ENCODE results near the gene PRR5. TPM values are rescaled to one million over a fixed set of nuclear protein-coding genes. Genes with fewer than 3 reads are reported as not detected.
A peak's percentile ranks its signal among the peaks of the same experiment; 100 is the strongest.

Gene PRR5
- total and polyA plus RNA-seq, 2 donors (not counting 1 experiment from before 2014, with no cell fraction given): 2.4 to 8.6 TPM

DNA sequence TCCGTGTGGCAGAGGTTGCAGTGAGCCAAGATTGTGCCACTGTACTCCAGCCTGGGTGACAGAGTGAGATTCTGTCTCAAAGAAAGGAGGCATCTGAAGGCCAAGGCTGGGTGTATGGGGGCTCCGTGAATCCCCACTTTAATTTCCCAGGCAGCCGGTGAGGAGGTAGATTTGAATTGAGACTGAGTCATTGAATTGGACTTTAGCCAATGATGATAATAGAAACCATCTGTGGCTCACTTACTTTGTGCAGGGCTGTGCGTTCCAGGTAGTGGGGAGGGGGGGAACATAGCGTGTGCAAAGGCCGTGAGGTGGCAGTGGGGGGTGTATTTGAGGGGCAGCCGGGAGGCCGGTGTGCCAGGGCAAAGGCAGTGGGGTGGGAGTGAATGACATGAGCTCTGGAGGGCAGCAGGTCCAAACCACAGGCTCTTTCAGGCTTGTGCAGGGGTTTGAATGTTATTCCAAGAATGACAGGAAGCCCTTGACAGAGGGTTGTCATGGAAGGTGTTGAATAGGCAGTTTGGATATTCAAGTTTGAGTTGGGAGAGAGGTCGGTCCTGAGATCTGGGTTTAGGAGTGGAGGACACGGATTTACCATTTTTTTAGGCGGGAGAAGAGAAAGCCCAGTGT is 56.5 kb downstream of the PRR5 start:
- H3K27ac ChIP-seq (ENCODE audit: insufficient read depth, low read length): no peak overlapping the region
- H3K36me3 ChIP-seq (ENCODE audit: control insufficient read depth, insufficient read depth, low read length): no peaks in the 10 kb centered on the region
- no peaks in the 10 kb centered on the region for H3K79me2 ChIP-seq (ENCODE audit: control insufficient read depth, insufficient read depth, low read length)
- no peaks in the 10 kb centered on the region for H3K4me1 ChIP-seq (ENCODE audit: control insufficient read depth, extremely low read depth, insufficient read depth, low read length)
- H3K4me3 ChIP-seq (replicated peaks in 1 of 4; ENCODE audit: control extremely low read depth in 1 of 4, insufficient read depth in 1 of 4, low read depth in 3 of 4, low read length in 4 of 4): no peak overlapping the region
- no peaks in the 10 kb centered on the region for H4K20me1 ChIP-seq (ENCODE audit: control insufficient read depth, extremely low read depth, insufficient read depth, low read length)
- H3K9me3 ChIP-seq (ENCODE audit: control insufficient read depth, insufficient read depth, low read depth, low read length): no peaks in the 10 kb centered on the region
- no peak overlapping the region for H2AFZ ChIP-seq (ENCODE audit: low read length)
- H3K9ac ChIP-seq (ENCODE audit: insufficient read depth, low read length): no peak overlapping the region
- H3K27me3 ChIP-seq (ENCODE audit: control insufficient read depth, insufficient read depth, low read length): peaks cover 9% of the 10 kb centered on the region
- TF ChIP-seq, protein P1, sequence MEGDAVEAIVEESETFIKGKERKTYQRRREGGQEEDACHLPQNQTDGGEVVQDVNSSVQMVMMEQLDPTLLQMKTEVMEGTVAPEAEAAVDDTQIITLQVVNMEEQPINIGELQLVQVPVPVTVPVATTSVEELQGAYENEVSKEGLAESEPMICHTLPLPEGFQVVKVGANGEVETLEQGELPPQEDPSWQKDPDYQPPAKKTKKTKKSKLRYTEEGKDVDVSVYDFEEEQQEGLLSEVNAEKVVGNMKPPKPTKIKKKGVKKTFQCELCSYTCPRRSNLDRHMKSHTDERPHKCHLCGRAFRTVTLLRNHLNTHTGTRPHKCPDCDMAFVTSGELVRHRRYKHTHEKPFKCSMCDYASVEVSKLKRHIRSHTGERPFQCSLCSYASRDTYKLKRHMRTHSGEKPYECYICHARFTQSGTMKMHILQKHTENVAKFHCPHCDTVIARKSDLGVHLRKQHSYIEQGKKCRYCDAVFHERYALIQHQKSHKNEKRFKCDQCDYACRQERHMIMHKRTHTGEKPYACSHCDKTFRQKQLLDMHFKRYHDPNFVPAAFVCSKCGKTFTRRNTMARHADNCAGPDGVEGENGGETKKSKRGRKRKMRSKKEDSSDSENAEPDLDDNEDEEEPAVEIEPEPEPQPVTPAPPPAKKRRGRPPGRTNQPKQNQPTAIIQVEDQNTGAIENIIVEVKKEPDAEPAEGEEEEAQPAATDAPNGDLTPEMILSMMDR (conservative IDR thresholded peaks at IDR 0.05 in 1 of 2, IDR thresholded peaks at IDR 0.05 in 1 of 2; ENCODE audit: low read depth in 1 of 2, low read length in 2 of 2): no peak
- no peak for TF ChIP-seq EZH2 (IDR thresholded peaks at IDR 0.05; ENCODE audit: low read length, missing control alignments)
- H3K4me2 ChIP-seq (ENCODE audit: extremely low read depth, insufficient read depth, low read length): no peak overlapping the region
- DNase-seq (ENCODE audit: low read depth in 2 of 2): peak; percentile 42 to 68

- Histone ChIP-seq H3K9ac (ENCODE audit: insufficient read depth, low read length) (no peak overlapping the region), H3K4me3 (replicated peaks in 1 of 4; ENCODE audit: control extremely low read depth in 1 of 4, insufficient read depth in 1 of 4, low read depth in 3 of 4, low read length in 4 of 4) (no peak overlapping the region), H4K20me1 (ENCODE audit: control insufficient read depth, extremely low read depth, insufficient read depth, low read length) (no peaks in the 10 kb centered on the region), H3K27ac (ENCODE audit: insufficient read depth, low read length) (no peak overlapping the region), H3K4me2 (ENCODE audit: extremely low read depth, insufficient read depth, low read length) (no peak overlapping the region), H3K79me2 (ENCODE audit: control insufficient read depth, insufficient read depth, low read length) (no peaks in the 10 kb centered on the region), H3K36me3 (ENCODE audit: control insufficient read depth, insufficient read depth, low read length) (no peaks in the 10 kb centered on the region), H3K9me3 (ENCODE audit: control insufficient read depth, insufficient read depth, low read depth, low read length) (no peaks in the 10 kb centered on the region), H3K27me3 (ENCODE audit: control insufficient read depth, insufficient read depth, low read length) (peaks cover 5% of the 10 kb centered on the region), H2AFZ (ENCODE audit: low read length) (no peak overlapping the region), H3K4me1 (ENCODE audit: control insufficient read depth, extremely low read depth, insufficient read depth, low read length) (no peaks in the 10 kb centered on the region)
- DNase-seq (ENCODE audit: low read depth in 2 of 2): no peak
- no peak for TF ChIP-seq EZH2 (IDR thresholded peaks at IDR 0.05; ENCODE audit: low read length, missing control alignments)
- TF ChIP-seq, protein P1 (conservative IDR thresholded peaks at IDR 0.05 in 1 of 2, IDR thresholded peaks at IDR 0.05 in 1 of 2; ENCODE audit: low read depth in 1 of 2, low read length in 2 of 2): no peak
Observed at GRCh38 chr22:44759001-44759400, 57.0 kb downstream of the PRR5 start.

GRCh38 chr22:44759430-44760310 is 57.7 kb downstream of the PRR5 start:
- Histone ChIP-seq H3K27ac (ENCODE audit: insufficient read depth, low read length) (no peak overlapping the region), H3K4me2 (ENCODE audit: extremely low read depth, insufficient read depth, low read length) (no peak overlapping the region), H3K9ac (ENCODE audit: insufficient read depth, low read length) (no peak overlapping the region), H3K36me3 (ENCODE audit: control insufficient read depth, insufficient read depth, low read length) (no peaks in the 10 kb centered on the region), H3K4me1 (ENCODE audit: control insufficient read depth, extremely low read depth, insufficient read depth, low read length) (no peaks in the 10 kb centered on the region), H4K20me1 (ENCODE audit: control insufficient read depth, extremely low read depth, insufficient read depth, low read length) (no peaks in the 10 kb centered on the region), H3K9me3 (ENCODE audit: control insufficient read depth, insufficient read depth, low read depth, low read length) (no peaks in the 10 kb centered on the region), H3K4me3 (replicated peaks in 1 of 4; ENCODE audit: control extremely low read depth in 1 of 4, insufficient read depth in 1 of 4, low read depth in 3 of 4, low read length in 4 of 4) (no peak overlapping the region), H3K79me2 (ENCODE audit: control insufficient read depth, insufficient read depth, low read length) (no peaks in the 10 kb centered on the region), H3K27me3 (ENCODE audit: control insufficient read depth, insufficient read depth, low read length) (peaks cover 5% of the 10 kb centered on the region), H2AFZ (ENCODE audit: low read length) (no peak overlapping the region)
- DNase-seq (ENCODE audit: low read depth in 2 of 2): no peak
- TF ChIP-seq, protein P1 (conservative IDR thresholded peaks at IDR 0.05 in 1 of 2, IDR thresholded peaks at IDR 0.05 in 1 of 2; ENCODE audit: low read depth in 1 of 2, low read length in 2 of 2): no peak
- no peak for TF ChIP-seq EZH2 (IDR thresholded peaks at IDR 0.05; ENCODE audit: low read length, missing control alignments)
